Measurements from ENCODE around the gene LRRN3. TPM values are rescaled to one million over a fixed set of nuclear protein-coding genes. Genes with fewer than 3 reads are reported as not detected.

Gene LRRN3
- total RNA-seq, 1 experiment from 2014 or later: 5.8 TPM

- no peak for DNase-seq (ENCODE audit: low spot score)
- in situ Hi-C loops (cut with HindIII; ENCODE audit: low sequenced_read_pairs): no loop called here
Observed at GRCh38 chr7:111146136-111146535, 55.2 kb downstream of the LRRN3 start.

GRCh38 chr7:111147708-111148533 is 57.0 kb downstream of the LRRN3 start:
- DNase-seq (ENCODE audit: low spot score): no peak
- in situ Hi-C loops (cut with HindIII; ENCODE audit: low sequenced_read_pairs): no loop called here

- in situ Hi-C loops (cut with HindIII; ENCODE audit: low sequenced_read_pairs): no loop called here
- no peak for DNase-seq (ENCODE audit: low spot score)
Observed at GRCh38 chr7:111150709-111151108, 59.8 kb downstream of the LRRN3 start.

- DNase-seq (ENCODE audit: low spot score): no peak
- in situ Hi-C loops (cut with HindIII; ENCODE audit: low sequenced_read_pairs): no loop called here
Observed at GRCh38 chr7:111159426-111159825, 68.5 kb downstream of the LRRN3 start.

- no peak for DNase-seq (ENCODE audit: low spot score)
- in situ Hi-C loops (cut with HindIII; ENCODE audit: low sequenced_read_pairs): no loop called here
Observed at GRCh38 chr7:111160297-111160696, 69.4 kb downstream of the LRRN3 start.

- DNase-seq (ENCODE audit: low spot score): no peak
- in situ Hi-C loops (cut with HindIII; ENCODE audit: low sequenced_read_pairs): no loop called here
Observed at GRCh38 chr7:111162692-111163091, 71.8 kb downstream of the LRRN3 start.

- in situ Hi-C loops (cut with HindIII; ENCODE audit: low sequenced_read_pairs): no loop called here
- DNase-seq (ENCODE audit: low spot score): peak; percentile 38
Observed at GRCh38 chr7:111164442-111164841, 73.5 kb downstream of the LRRN3 start.

GRCh38 chr7:111168182-111168581 is 77.3 kb downstream of the LRRN3 start:
- DNase-seq (ENCODE audit: low spot score): peak; percentile 26
- in situ Hi-C loops (cut with HindIII; ENCODE audit: low sequenced_read_pairs): no loop called here

- DNase-seq (ENCODE audit: low spot score): no peak
- in situ Hi-C loops (cut with HindIII; ENCODE audit: low sequenced_read_pairs): no loop called here
Observed at GRCh38 chr7:111172564-111173257, 81.8 kb downstream of the LRRN3 start.

- in situ Hi-C loops (cut with HindIII; ENCODE audit: low sequenced_read_pairs): no loop called here
- DNase-seq (ENCODE audit: low spot score): no peak
Observed at GRCh38 chr7:111173528-111173927, 82.6 kb downstream of the LRRN3 start.

- in situ Hi-C loops (cut with HindIII; ENCODE audit: low sequenced_read_pairs): no loop called here
- no peak for DNase-seq (ENCODE audit: low spot score)
Observed at GRCh38 chr7:111173990-111174389, 83.1 kb downstream of the LRRN3 start.

- DNase-seq (ENCODE audit: low spot score): no peak
- in situ Hi-C loops (cut with HindIII; ENCODE audit: low sequenced_read_pairs): no loop called here
Observed at GRCh38 chr7:111174510-111174909, 83.6 kb downstream of the LRRN3 start.

All from G401 (cell line).